Stimulated activated CD4-positive, alpha-beta T cell treated with anti-CD3 and anti-CD28 coated beads, TNF-alpha, amount 100 ng/mL, for 4 hours (primary cell): ENCODE data around the gene COL12A1.

Experiments
- DNase-seq, 3 experiments: peaks; one replicate each; pipeline ENCODE4 v3.0.0-alpha.2; 2020; ENCODE audit warnings: low read depth in 3 of 3

The COL12A1 gene

DNA sequence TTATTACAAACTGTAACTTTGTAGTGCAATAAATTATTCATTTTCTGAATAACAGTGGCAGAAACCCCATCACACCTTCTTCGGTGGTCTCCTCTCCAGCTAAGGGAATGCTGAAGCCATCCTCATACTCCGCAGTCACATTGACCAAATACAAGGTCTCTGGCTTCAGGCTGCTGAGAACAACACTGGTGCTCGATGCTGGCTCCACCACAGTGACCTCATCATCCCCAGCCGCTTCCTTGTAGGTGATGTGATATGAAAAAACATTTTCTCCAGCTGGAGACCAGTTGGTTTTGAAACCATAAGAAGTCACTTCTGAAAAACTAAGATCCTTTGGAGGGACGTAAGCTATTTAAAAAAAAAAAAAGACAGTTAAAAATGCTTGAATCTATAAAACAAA lies 25.0 kb downstream of the COL12A1 start:
- DNase-seq, result no peak

DNA sequence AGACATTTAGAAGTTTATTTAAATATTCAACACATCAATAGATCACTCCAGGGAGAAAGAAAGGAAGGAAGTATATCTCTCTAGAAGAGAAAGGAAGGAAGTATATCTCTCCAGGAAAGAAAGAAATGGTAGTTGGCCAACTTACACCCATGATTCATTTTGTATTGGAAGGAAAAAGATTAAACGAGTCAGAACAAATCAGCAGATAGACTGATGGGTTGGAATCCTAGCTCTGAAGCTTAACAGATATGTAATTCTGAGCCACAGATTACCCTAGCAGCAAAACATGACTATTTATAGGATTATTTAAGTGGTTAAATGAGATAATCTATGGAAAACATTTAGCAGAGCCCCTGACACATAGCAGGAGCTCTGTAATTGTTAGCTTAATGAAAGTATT lies 27.1 kb downstream of the COL12A1 start:
- no peak for DNase-seq

DNA sequence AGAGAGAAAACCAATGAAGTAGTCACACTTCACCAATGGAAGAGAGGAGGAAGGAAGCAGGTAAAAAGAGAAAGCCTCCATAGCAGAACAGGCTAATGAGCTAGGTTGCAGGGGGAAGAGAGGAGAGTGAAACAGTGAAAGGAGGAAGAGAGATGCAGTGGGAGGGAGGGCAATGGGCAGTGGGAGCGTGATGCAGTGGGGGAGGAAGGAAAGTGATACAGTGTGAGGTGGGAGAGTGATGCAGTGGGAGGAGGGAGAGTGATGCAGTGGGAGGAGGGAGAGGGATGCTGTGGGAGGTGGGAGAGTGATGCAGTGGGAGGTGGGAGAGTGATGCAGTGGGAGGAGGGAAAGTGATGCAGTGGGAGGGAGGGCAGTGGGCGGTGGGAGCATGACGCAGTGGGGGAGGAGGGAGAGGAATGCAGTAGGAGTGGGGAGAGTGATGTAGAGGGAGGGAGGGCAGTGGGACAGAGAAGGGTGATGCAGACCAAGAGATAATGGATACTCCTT lies 29.7 kb downstream of the COL12A1 start:
- DNase-seq, result no peak

DNA sequence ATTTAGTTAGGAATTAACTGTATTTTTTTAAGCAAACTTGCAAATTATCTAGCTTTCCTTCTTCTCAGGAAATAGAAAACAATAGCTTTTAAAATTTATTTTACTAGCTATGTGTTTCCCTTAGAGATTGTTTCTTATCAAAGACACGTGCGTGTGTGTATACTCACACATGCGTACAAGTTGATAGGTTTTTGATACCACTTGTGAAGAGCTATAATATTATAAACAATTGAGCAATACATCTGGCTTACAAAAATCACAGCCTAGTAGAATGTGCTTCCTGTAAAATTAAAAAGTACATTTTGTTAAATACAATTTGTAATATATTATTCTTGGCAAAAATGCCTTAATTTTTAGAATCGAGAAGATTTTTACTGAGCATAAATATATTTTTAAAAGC lies 33.9 kb downstream of the COL12A1 start:
- no peak for DNase-seq

DNA sequence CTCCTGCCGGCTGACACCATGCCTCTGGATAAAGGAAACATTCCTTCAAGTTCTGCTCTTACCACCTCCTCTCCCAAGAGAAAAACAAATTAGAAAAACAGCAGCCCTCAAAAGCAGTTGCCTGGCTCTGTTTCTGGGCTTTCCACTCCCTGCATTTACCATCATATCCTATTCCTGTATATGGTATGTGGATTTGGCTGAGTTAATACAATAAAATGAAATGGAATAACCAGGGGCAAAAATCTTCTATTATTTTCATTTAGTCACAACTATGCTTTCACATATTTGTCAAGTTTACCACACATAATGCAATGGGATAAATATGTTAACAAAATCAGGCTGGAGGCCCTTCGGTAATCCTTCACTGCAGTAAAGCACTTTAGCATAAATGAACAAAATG lies 34.3 kb downstream of the COL12A1 start:
- DNase-seq, result no peak

DNA sequence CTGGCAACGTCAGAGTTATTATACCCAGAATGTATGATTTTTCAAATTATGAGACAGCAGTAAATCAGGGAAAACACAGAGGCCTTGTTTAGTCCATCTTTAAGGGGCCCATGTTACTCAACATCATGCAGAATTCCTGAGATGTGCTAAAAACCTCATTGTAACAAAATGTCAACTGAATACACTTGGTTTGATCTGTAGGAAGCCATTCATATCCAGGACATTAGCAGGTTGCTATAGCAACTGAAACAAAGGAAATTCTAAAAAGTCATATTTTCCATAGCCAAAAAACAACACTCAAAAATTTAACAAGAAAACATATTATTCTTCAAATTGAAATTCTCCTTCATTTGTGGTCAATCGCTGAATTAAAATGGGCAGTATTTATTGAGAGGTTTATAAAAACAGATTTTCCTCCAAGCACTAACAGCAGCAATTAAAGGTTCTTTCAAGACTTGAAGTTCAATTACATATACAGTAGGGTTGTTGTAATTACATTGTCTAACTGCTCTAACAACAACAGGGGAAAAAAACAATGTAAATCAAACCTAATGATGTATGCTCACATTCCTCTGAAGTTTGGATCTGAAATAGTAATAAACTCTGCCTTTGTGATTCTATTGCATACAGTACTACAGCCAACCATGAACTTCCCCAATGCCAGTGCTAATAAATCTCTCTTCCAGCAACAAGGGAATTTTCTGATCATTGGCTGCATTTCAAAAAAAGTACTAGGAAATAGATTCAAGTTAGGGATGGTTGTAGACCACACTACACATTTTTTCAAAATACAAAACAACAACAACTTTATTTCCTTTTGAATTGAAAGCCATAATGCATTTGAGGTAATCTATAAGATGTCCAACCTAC lies 34.9 kb downstream of the COL12A1 start:
- DNase-seq, result no peak

DNA sequence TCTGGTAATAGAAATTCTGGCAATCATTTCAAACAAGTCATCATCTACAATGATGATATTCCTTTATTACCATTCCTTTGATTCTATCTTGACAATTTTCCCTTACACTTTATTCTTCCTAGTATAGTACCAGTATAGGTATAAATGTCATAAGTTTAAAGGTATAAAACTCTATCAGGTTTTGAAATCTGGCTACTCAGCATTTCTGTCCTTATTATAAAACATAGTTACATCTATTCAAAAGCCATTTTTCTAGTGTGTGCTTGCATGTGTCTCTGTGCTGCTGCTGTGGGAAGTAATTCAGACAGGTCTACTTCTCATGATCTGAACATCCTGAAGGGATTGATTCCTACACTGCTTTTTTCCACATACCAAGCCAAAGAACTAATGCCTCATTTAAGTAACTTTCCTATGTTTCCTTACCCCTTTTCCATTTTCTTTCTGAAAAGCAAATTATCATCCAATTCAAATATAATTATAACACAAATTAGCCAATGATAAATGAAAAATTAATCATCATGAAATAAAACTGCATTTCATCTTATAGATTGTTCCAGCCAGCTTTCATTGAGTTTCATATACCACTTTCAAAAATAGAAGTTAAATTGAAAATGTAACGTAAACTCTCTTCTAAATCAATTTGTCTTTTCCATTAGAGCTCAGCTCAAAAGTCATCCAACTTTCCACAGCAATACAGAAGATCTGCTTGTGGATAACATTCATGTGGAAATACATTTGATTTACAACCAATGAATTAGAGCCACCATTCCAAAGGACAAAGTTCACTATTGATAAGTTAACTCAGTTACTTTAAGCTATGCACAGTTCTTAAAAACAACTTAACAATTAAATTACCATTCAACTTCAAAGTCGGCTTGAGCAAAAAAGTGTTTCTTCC lies 35.9 kb downstream of the COL12A1 start:
- no peak for DNase-seq

DNA sequence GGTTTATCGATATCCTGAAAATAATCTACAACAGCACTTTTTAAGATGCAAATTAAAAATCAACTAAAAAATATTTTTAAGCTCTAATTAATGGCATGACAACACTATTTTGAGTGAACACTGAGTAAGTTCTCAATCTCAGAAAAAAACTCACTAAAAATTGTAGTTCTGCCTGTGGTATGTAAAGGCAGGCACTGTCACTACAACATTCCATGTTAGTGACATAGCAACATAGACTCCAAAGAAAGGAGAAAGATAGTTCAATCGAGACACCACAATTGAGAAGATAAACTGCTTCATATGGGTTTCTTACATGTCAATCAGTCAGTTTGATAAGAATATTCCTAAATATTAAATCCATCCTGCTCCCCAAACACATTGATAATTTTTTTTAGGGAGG lies 38.0 kb downstream of the COL12A1 start:
- no peak for DNase-seq

DNA sequence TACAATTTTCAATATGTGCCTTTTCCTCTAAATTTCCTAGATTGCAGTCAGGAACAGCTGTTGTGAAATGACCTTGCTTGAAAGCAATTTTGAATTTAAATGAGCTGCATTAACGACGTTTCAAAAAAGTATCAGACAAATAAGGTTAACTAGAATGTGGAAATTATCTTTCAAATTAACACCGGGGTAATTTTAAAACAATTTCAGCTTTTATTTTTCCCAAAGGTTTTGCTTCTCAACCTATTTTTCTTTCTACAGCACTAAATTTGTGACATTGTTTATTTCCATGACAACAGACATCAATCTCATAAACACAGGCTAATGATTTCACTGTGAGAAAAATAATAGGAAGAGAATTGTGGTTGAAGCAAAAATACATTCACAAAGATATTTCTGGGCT lies 38.5 kb downstream of the COL12A1 start:
- no peak for DNase-seq

DNA sequence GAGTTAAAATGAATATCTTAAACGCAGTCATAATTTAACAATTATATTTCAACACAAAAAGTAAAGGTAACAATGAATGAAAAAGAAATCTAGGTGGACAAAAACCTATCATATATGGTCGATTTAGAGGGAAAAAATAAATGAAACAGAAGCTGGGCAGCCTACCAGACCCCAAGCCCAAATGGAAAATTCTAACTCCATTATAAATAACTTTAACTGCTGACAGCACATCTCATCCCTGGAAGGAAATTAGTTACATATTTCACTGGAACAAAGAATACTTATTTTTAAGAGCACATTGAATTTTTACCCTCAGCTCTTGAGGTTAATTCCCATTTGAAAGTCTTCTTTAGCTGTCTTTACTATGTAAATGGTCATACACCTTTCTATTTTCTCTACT lies 39.1 kb downstream of the COL12A1 start:
- DNase-seq, result no peak

DNA sequence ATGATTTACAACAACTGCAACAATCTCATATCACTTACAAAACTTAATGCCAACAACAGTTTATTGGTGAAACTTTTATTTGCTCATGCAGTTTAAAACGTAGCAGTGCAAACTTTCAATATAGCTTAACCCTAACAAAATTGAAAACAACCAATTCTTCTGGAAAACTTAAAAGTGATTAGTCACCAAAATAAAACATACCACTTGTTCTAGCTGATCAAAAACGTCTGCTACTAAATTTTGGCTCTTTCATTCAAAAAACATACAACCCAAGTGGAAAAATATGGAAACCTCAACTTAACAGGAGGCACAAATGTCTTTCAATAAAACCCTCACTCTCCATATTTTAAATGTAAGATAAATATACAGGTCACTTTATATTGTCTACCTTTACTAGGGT lies 39.6 kb downstream of the COL12A1 start:
- DNase-seq, result no peak

DNA sequence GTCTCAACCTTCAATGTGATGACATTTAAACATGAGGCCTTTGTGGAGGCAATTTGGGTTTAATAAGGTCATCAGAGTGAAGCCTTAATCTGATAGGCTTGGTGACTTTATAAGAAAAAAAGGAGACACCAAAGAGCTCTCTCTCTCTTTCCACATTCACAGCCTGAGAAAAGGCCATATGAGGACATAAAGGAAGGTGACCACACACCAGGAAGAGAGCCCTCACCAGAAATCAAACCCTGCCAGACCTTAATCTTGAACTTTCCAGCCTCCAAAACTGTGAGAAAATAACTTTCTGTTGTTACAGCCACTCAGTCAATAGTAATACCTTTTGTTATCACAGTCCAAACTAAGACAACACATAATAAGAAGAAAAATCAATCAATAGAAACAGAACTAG lies 47.7 kb downstream of the COL12A1 start:
- DNase-seq, result no peak

DNA sequence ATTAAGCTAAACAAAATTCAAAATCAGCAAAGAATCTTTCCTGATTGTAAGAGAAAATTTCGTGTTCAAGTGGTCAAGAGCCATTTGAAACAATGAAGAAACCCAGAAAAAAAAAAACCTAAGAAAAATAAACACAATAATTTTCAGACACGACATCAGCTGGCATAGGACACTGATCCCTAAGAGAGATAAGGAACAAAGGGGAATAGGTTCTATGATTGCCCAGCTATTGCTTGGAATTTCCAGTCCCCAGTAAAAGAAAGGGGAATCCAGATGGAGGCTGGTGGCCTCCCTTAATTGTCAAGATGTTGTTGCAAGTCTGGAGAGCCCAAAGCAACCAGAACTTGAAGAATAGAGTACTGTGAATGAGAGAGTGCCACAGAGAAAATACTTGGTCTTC lies 48.5 kb downstream of the COL12A1 start:
- DNase-seq, result no peak

DNA sequence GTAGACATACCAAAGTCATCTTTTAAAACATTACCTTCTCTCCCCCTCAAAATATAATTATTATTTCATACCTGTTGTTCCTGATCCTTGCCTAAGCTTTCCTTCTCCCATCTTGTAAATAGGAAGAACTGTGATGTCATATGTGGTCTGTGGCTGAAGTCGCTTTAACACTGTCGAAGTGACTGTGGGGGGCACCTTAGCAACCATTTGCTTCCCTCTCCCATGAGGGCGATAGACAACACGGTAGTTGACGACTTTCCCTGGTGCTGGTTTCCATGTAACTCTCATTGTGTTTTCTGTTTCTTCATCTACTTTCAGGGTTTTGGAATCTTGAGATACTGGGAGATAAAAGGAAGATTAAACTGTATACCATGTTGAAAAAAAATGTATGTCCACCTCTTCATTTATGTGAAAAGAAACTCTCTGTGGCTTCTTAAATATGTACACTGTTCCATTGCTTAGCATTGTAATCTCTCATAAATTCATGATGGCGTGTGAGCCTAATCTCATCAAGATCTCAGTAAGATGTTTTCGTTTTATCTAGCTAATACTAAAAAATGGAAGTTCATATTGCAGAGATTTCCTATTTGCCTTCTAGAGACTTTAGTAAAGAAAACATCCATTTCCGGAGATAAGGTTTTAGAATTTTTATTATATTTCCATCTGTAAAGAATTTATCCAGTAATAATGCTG lies 49.5 kb downstream of the COL12A1 start:
- DNase-seq, result no peak

DNA sequence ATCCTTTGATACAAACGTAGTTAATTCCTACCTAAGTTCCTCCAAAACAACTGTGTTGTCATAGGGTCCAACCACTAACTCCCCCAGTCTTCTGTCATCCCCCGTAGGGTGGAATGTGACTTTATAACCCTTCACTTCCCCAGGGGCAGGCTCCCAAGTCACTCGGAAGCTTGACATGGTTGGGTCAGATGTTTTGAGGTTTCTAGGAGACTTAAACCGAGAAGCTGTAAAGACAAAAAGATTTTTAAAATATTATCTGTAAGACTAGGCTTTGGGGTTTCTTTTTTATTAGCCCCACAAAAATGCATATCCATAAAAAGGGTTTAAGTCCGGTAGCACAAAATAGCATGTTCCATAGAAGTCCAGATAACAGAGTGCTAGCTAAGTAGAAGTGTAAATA lies 50.2 kb downstream of the COL12A1 start:
- no peak for DNase-seq

DNA sequence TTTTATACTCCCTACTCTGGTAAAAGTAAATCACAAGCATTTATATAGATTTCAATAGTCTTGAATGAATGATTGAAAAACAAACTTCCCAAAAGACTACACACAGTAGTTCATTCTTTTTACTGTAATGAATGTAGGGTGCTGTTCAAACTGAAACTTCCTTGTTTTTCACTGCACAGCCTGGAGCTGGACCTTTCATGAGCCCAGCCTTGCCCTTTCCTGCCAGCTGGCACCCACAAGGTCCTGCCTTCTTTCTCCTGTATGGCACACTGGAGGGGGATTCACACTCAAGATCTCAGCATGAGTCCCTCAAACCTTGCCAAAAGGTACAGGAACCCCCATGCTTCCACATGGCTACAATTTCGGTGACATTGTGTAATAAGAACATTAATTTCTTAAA lies 50.9 kb downstream of the COL12A1 start:
- DNase-seq, result no peak

DNA sequence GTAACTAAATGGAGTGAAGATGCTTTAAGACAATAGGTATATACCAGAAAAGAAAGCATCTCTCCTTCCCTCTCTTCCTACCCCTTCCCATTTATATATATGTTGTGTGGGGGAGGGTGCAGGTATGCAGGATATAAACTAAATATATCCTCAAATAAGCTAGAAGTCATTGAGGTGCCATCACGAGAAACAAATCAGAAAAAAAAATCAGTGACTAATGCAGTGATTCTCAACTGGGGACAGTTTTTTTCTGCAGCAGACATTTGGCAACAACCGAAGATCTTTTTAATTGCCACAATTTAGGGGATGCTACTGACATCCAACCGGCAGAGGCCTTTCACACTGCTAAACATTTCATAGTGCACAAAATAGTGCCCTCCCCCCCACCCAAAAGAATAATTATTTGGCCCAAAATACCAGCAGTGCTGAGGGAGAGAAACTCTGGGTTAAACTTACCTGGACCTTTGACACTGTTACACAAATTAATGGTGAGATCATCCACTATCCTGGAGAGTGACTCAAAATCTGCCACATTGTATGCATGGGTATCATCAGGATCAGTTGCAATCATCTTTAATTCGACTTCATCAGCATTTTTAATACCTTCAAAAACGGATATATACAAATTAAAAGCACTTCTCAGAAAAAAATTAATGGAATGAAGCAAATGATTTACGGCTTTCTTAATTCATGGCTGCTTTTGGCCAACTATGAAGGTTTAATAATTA lies 55.0 kb downstream of the COL12A1 start:
- no peak for DNase-seq

DNA sequence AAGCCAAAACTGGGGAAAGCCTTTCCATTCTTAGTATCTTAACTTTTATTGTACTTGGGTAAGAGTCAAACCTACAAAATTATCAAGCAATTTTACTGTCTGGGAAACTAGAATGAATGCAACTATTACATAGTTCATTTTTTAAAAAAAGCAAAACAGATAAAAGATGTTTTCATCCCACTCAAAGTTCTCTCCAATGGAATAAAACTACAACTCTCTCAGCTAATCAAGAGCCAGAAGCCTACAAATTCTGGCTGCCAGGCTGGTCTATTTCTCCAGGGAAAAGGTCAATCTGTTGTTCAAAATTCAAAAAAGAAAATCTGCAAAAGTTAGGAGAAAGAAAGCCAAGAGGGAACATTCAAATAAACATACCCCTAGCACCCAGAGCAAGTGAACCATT lies 56.2 kb downstream of the COL12A1 start:
- no peak for DNase-seq

DNA sequence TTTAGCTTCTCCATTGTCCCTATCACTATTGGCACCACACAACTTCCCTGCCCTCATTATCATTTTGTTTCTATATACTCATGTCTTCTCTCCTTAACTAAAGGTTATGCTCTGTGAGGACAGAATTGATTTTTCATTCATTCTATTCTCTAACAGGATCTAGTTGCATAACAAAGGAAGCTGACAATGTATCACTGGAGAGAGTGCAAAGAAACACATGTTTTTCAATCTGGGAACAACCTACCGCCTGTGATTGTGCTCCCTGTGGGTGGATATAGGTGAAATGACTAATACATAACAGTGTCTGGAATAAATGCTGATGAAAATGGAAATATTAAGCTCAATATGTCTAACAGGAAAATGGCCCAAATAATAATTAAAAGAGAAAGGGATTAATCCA lies 56.6 kb downstream of the COL12A1 start:
- DNase-seq, result no peak

DNA sequence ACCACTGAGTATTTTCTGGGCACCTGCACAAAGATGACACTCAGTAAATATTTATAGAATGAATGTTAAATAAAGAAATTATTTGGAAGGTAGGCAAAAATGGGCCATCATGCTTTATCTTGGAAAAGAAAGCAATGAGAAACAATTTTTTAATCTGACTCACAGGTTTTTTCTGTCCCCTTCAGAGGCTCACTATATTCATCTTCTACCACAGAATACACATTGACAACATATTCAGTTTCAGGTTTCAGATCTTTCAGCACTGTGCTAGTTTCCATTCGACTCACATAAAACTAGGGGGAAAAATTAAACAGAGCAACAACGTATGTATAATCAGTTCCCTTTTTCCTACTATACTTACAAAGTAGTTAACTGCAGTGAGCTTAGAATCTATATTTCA lies 58.3 kb downstream of the COL12A1 start:
- no peak for DNase-seq

DNA sequence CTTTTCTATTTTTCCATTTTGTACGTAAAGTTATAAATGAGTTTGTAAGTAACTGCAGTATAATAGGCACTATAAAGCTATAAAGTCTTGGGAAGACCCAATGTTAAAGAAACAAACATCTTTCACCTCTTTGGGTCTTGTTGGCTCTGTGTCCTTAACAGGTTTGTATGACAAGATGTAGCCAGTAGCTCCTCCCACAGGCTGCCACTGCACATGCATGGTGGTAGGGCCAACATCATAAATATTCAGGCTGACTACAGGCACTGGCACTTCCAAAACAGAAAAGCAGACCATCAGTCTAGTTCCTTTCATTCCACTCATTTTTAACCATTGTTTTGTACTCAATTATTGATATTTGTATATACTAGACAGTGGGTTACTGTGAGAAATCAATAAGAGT lies 59.9 kb downstream of the COL12A1 start:
- no peak for DNase-seq

DNA sequence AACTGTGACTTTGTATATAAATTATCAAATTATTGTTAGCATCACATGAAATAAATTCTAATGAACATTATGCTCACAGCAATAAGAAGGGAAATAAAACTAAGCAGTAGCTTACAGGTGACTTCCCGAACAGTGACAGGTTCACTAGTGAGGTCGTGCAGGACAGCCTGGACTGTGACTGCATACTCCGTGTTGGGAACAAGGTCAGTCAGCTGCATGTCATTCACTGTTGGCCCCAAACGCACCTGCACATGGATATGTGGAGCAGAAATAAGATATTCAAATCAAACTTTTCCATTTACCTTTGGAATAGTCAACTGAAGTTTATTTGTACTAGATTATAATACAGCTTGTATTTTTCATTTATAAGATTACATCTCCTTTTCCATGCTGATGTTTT lies 60.6 kb downstream of the COL12A1 start:
- no peak for DNase-seq
